Gastroesophageal sphincter (tissue), 4 donors: ENCODE measurements around the gene TMEM147. TPM values are rescaled to one million over a fixed set of nuclear protein-coding genes. Genes with fewer than 3 reads are reported as not detected.

Source experiments
- ATAC-seq: fragments of 150-250 bp; one replicate; pipeline ENCODE4 v1.9.1; 2016; ENCODE audit warnings: mild to moderate bottlenecking, moderate library complexity
- H3K27ac ChIP-seq, 4 donors: fragments of 200-600 bp; sonication (generic) in 3 of 4; 1 replicate in 3 of 4; 2 replicates in 1 of 4; pipeline ENCODE4 v1.5.1; 2016 to 2019
- H3K27me3 ChIP-seq: fragments of 200-600 bp; sonication (generic); one replicate; pipeline ENCODE4 v1.5.1; 2019
- H3K36me3 ChIP-seq, 2 donors: fragments of 200-600 bp; sonication (generic); one replicate each; pipeline ENCODE4 v1.5.1; 2019; ENCODE audit warnings: control low read depth in 1 of 2
- H3K4me1 ChIP-seq, 3 donors: fragments of 200-600 bp; sonication (generic); 1 replicate in 2 of 3; 2 replicates in 1 of 3; pipeline ENCODE4 v1.5.1; 2016 to 2019; ENCODE audit warnings: control low read depth in 2 of 3
- H3K4me3 ChIP-seq, 2 donors: fragments of 200-600 bp; sonication (generic); one replicate each; pipeline ENCODE4 v1.5.1; 2019; ENCODE audit warnings: mild to moderate bottlenecking in 1 of 2, moderate library complexity in 1 of 2
- H3K9me3 ChIP-seq, 3 donors: fragments of 200-600 bp; sonication (generic); one replicate each; pipeline ENCODE4 v1.5.1; 2017 to 2019; ENCODE audit warnings: control low read depth in 2 of 3
- EP300 ChIP-seq: sonication (generic); formaldehyde crosslinking; IDR thresholded peaks from one replicate; pipeline ENCODE4 v1.6.1; 2017; ENCODE audit warnings: antibody characterized with exemption, mild to moderate bottlenecking
- POLR2A ChIP-seq, 2 donors: fragments of 450-650 bp; IDR thresholded peaks; one replicate each; pipeline ENCODE4 v1.6.1; 2017; ENCODE audit warnings: antibody characterized with exemption in 2 of 2, mild to moderate bottlenecking in 2 of 2, moderate library complexity in 1 of 2
- POLR2AphosphoS5 ChIP-seq: sonication (generic); formaldehyde crosslinking; IDR thresholded peaks from one replicate; pipeline ENCODE4 v1.6.1; 2017; ENCODE audit warnings: antibody characterized with exemption
- WGBS, 2 donors: methylation state at CpG; one replicate each; pipeline ENCODE4 v1.1.5; 2018; ENCODE audit warnings: low coverage in 1 of 2; 5-methylcytosine and 5-hydroxymethylcytosine counted together
- total RNA-seq, 4 donors: library from RNA; depleted of rRNA; stranded (reverse); fragments of >200 nt; gene quantifications; one replicate each; pipeline ENCODE4 v1.1.0, GENCODE V29; 2016
- TF ChIP-seq, protein P1 (sequence below), 4 experiments: fragments of 200-600 bp in 2 of 4; fragments of 450-650 bp in 2 of 4; sonication (generic) in 1 of 4; IDR thresholded peaks; one replicate each; pipeline ENCODE4 v1.5.1; 2017 to 2019; ENCODE audit warnings: antibody characterized with exemption in 4 of 4, mild to moderate bottlenecking in 2 of 4, moderate library complexity in 2 of 4

TMEM147 gene
- total RNA-seq, 4 donors from 2014 or later: 60.0 to 82.6 (median 64.1) TPM

GRCh38 chr19:35559781-35560180 lies 14.4 kb downstream of the TMEM147 start:
- H3K4me3 ChIP-seq: no peak overlapping the region
- WGBS, 2 donors: 83% methylated on average over 19 of the region's 23 CpGs; no CpG with 5 or more reads in 1 of the 2 donors
- peaks cover 78% of the 10 kb centered on the region for H3K27me3 ChIP-seq
- peaks cover 0 to 8% (median 0%) of the 10 kb centered on the region in 3 donors for H3K9me3 ChIP-seq
- H3K4me1 ChIP-seq: peaks cover 0 to 16% (median 7%) of the 10 kb centered on the region in 3 donors
- H3K27ac ChIP-seq: no peak overlapping the region
- H3K36me3 ChIP-seq: no peaks in the 10 kb centered on the region
- TF ChIP-seq, protein P1, sequence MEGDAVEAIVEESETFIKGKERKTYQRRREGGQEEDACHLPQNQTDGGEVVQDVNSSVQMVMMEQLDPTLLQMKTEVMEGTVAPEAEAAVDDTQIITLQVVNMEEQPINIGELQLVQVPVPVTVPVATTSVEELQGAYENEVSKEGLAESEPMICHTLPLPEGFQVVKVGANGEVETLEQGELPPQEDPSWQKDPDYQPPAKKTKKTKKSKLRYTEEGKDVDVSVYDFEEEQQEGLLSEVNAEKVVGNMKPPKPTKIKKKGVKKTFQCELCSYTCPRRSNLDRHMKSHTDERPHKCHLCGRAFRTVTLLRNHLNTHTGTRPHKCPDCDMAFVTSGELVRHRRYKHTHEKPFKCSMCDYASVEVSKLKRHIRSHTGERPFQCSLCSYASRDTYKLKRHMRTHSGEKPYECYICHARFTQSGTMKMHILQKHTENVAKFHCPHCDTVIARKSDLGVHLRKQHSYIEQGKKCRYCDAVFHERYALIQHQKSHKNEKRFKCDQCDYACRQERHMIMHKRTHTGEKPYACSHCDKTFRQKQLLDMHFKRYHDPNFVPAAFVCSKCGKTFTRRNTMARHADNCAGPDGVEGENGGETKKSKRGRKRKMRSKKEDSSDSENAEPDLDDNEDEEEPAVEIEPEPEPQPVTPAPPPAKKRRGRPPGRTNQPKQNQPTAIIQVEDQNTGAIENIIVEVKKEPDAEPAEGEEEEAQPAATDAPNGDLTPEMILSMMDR (IDR thresholded peaks at IDR 0.05): no peak
- TF ChIP-seq POLR2A (IDR thresholded peaks at IDR 0.05): no peak
- TF ChIP-seq POLR2AphosphoS5: no peak
- no peak for TF ChIP-seq EP300
- ATAC-seq: no peak

DNA sequence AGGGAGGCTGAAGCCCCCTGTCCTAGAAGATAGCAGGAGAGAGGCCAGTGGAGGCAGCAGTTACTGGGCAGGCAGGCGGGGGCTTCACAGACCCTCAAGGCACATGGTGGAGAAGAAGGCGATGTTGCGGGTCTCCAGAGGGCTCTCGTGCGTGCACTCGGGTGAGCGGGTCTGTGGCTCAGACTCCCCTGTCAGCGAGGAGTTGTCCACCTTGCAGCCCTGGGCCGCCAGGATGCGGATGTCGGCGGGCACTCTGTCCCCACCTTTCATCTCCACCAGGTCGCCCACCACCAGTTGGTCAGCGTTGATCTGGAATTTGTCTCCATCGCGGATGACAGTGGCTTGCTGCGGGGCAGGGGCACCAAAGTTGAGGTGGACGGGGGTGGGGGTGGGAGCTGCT lies 14.8 kb downstream of the TMEM147 start:
- no peak for ATAC-seq
- H3K36me3 ChIP-seq: no peaks in the 10 kb centered on the region
- H3K4me1 ChIP-seq: peaks cover 0 to 16% (median 7%) of the 10 kb centered on the region in 3 donors
- peaks cover 83% of the 10 kb centered on the region for H3K27me3 ChIP-seq
- TF ChIP-seq POLR2AphosphoS5 (no peak), POLR2A (IDR thresholded peaks at IDR 0.05) (no peak), EP300 (no peak)
- TF ChIP-seq, protein P1 (IDR thresholded peaks at IDR 0.05): no peak
- no peak overlapping the region for H3K27ac ChIP-seq
- no peak overlapping the region for H3K4me3 ChIP-seq
- peaks cover 0 to 8% (median 0%) of the 10 kb centered on the region in 3 donors for H3K9me3 ChIP-seq
- 80% methylated on average over 2 of the region's 18 CpGs; no CpG with 5 or more reads in 1 of the 2 donors for WGBS, 2 donors

- TF ChIP-seq, protein P1 (IDR thresholded peaks at IDR 0.05): no peak
- TF ChIP-seq POLR2AphosphoS5: no peak
- TF ChIP-seq EP300: no peak
- no peak for TF ChIP-seq POLR2A (IDR thresholded peaks at IDR 0.05)
- ATAC-seq: no peak
These were observed 15.3 kb downstream of the TMEM147 start for GRCh38 chr19:35560677-35561076.

DNA sequence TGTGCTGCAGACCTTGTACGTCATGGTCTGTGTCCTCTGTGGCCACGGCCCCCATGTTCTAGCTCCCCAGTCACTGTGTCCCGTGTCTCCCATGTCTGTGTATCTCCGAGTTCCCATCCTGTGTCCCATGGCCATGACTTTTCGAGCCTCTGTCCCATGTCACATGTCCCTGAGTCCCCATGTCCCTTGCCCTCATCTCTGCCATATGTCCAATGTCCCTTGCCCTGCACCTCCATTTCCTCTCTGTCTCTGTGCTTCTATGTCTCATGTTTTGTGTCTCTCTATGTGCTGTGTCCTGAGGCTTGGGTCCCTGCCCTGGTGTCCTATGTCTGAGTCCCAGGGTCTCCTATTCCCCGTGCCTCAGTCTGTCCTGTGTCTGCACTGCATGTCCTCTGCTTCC lies 16.0 kb downstream of the TMEM147 start:
- ATAC-seq: no peak
- no peaks in the 10 kb centered on the region for H3K36me3 ChIP-seq
- peaks cover 0 to 8% (median 0%) of the 10 kb centered on the region in 3 donors for H3K9me3 ChIP-seq
- peaks cover 0 to 16% (median 7%) of the 10 kb centered on the region in 3 donors for H3K4me1 ChIP-seq
- no peak overlapping the region for H3K27ac ChIP-seq
- no peak overlapping the region for H3K4me3 ChIP-seq
- H3K27me3 ChIP-seq: peaks cover 83% of the 10 kb centered on the region
- TF ChIP-seq, protein P1 (IDR thresholded peaks at IDR 0.05): no peak
- TF ChIP-seq POLR2A (IDR thresholded peaks at IDR 0.05) (no peak), EP300 (no peak), POLR2AphosphoS5 (no peak)
- WGBS, 2 donors: 73 to 88% methylated on average over 4 to 6 of the region's 6 CpGs

More at GRCh38 chr19:35560677-35561076, 15.3 kb downstream of the TMEM147 start:
- H3K36me3 ChIP-seq: no peaks in the 10 kb centered on the region
- no peak overlapping the region for H3K4me3 ChIP-seq
- H3K9me3 ChIP-seq: peaks cover 0 to 8% (median 0%) of the 10 kb centered on the region in 3 donors
- H3K4me1 ChIP-seq: peaks cover 0 to 16% (median 7%) of the 10 kb centered on the region in 3 donors
- H3K27me3 ChIP-seq: peaks cover 83% of the 10 kb centered on the region
- WGBS, 2 donors: 51 to 53% methylated on average over 4 to 6 of the region's 6 CpGs
- no peak overlapping the region for H3K27ac ChIP-seq

DNA sequence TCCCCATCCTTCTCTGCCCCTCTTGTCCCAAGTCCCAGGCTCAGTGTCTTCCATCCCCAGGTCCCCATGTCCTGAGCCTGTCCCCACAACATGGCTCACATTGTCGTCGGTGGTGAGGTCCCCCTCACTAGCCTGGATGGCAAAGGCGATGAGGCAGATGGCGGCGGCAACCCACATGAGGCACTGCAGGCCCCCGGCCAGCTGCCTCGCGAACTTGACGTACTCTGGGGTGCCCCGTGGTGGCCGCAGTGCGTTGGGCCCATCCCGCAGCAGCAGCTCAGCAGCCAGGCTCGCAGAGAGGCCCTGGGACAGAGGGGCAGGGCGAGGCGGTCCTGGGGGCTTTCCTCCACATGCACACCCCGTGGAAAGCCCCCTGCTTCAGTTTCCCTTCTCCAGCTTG lies 16.9 kb downstream of the TMEM147 start:
- 50 to 63% methylated on average over 3 to 5 of the region's 17 CpGs for WGBS, 2 donors
- Histone ChIP-seq H3K27me3 (peaks cover 76% of the 10 kb centered on the region), H3K36me3 (no peaks in the 10 kb centered on the region), H3K4me1 (peaks cover 0 to 15% (median 7%) of the 10 kb centered on the region in 3 donors), H3K4me3 (no peak overlapping the region), H3K9me3 (peaks cover 0 to 8% (median 0%) of the 10 kb centered on the region in 3 donors), H3K27ac (no peak overlapping the region)
- TF ChIP-seq, protein P1 (IDR thresholded peaks at IDR 0.05): no peak
- TF ChIP-seq EP300: no peak
- no peak for TF ChIP-seq POLR2A (IDR thresholded peaks at IDR 0.05)
- no peak for ATAC-seq
